ENCODE results near the gene SLC39A10. TPM values are rescaled to one million over a fixed set of nuclear protein-coding genes. Genes with fewer than 3 reads are reported as not detected.

SLC39A10 gene
- total and polyA plus RNA-seq, 2 donors (not counting 3 experiments of a cell fraction or from before 2014, with no cell fraction given), result 11.4 to 39.9 TPM

DNA sequence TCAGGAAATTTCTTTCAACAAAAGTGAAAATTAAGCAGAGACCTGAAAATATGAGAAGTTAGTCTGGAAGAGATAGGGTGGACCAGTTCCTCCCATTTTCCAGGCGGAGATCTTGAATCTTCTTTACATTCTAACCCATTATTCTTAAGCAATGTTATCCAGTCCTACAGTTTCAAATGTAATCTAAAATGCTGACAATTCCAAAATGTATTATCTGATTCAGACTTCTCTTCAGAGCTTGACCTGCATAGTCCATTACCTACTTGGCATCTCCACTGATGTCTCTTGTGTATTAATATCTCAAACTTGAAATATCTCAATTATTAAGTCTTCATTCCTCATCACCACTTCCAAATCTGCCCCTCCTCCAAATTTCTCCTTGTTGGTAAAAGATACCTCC is 28.4 kb upstream of the SLC39A10 start:
- Histone ChIP-seq H3K79me2 (ENCODE audit: control insufficient read depth, insufficient read depth, low read length) (no peaks in the 10 kb centered on the region), H3K4me1 (ENCODE audit: control insufficient read depth, extremely low read depth, insufficient read depth, low read length) (no peaks in the 10 kb centered on the region), H3K36me3 (ENCODE audit: control insufficient read depth in 2 of 2, extremely low read depth in 1 of 2, insufficient read depth in 2 of 2, low read length in 2 of 2) (no peaks in the 10 kb centered on the region), H3K4me2 (ENCODE audit: insufficient read depth, low read length) (no peak overlapping the region), H3K27ac (ENCODE audit: insufficient read depth, low read depth, low read length) (no peak overlapping the region), H3K9ac (replicated peaks; ENCODE audit: extremely low read depth, insufficient read depth, low read length) (no peak overlapping the region), H3K27me3 (ENCODE audit: control insufficient read depth in 2 of 2, insufficient read depth in 2 of 2, low read length in 2 of 2) (no peaks in the 10 kb centered on the region), H2AFZ (ENCODE audit: low read depth, low read length) (no peak overlapping the region), H4K20me1 (replicated peaks; ENCODE audit: control insufficient read depth, extremely low read depth, insufficient read depth, low read length) (no peaks in the 10 kb centered on the region), H3K4me3 (replicated peaks in 1 of 3; ENCODE audit: insufficient read depth in 1 of 3, low read depth in 1 of 3, low read length in 3 of 3) (no peak overlapping the region), H3K9me3 (replicated peaks; ENCODE audit: control insufficient read depth, insufficient read depth, low read length) (no peaks in the 10 kb centered on the region), H3K9me1 (replicated peaks; ENCODE audit: control insufficient read depth, extremely low read depth, insufficient read depth, low read length) (no peaks in the 10 kb centered on the region)
- intact Hi-C loops (cut with micrococcal nuclease), result no loop called here
- TF ChIP-seq, protein P1, sequence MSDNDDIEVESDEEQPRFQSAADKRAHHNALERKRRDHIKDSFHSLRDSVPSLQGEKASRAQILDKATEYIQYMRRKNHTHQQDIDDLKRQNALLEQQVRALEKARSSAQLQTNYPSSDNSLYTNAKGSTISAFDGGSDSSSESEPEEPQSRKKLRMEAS (IDR thresholded peaks at IDR 0.05; ENCODE audit: insufficient read depth, insufficient read length), result no peak
- TF ChIP-seq, protein P2, sequence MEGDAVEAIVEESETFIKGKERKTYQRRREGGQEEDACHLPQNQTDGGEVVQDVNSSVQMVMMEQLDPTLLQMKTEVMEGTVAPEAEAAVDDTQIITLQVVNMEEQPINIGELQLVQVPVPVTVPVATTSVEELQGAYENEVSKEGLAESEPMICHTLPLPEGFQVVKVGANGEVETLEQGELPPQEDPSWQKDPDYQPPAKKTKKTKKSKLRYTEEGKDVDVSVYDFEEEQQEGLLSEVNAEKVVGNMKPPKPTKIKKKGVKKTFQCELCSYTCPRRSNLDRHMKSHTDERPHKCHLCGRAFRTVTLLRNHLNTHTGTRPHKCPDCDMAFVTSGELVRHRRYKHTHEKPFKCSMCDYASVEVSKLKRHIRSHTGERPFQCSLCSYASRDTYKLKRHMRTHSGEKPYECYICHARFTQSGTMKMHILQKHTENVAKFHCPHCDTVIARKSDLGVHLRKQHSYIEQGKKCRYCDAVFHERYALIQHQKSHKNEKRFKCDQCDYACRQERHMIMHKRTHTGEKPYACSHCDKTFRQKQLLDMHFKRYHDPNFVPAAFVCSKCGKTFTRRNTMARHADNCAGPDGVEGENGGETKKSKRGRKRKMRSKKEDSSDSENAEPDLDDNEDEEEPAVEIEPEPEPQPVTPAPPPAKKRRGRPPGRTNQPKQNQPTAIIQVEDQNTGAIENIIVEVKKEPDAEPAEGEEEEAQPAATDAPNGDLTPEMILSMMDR (IDR thresholded peaks at IDR 0.05; ENCODE audit: extremely low read depth in 1 of 2, insufficient read depth in 1 of 2, low read depth in 1 of 2, low read length in 2 of 2), result no peak
- no peak for TF ChIP-seq GATA2 (IDR thresholded peaks at IDR 0.05; ENCODE audit: insufficient read depth, insufficient read length, low read depth, low read length)
- TF ChIP-seq POLR2A (IDR thresholded peaks at IDR 0.05; ENCODE audit: low read depth, low read length), result no peak
- no peak for TF ChIP-seq JUN (IDR thresholded peaks at IDR 0.05; ENCODE audit: borderline replicate concordance, insufficient read depth, insufficient read length, low read depth)
- no peak for TF ChIP-seq MYC (IDR thresholded peaks at IDR 0.05; ENCODE audit: low read depth, low read length)
- TF ChIP-seq FOS (IDR thresholded peaks at IDR 0.05; ENCODE audit: borderline replicate concordance, insufficient read depth, low read length), result no peak
- no peak for TF ChIP-seq POLR2AphosphoS5 (IDR thresholded peaks at IDR 0.05; ENCODE audit: insufficient read depth, low read depth, low read length)
- no peak for TF ChIP-seq EZH2 (IDR thresholded peaks at IDR 0.05; ENCODE audit: borderline replicate concordance, low read depth, low read length, severe bottlenecking)
- CTCF ChIA-PET, result no interaction called here
- DNase-seq (ENCODE audit: low read depth, low spot score) (no peak), FAIRE-seq (no peak)
- POLR2A ChIA-PET, result no interaction called here
- dilution Hi-C loops (cut with MboI; ENCODE audit: extremely low pct_ligation_motif_present, low sequenced_read_pairs), result no loop called here
- no TSS peak for BruUV-seq (replicated peaks)
